Tibial nerve (tissue), 4 donors: ENCODE results near the gene ACTL10.

ENCODE experiments used
- EP300 ChIP-seq, 2 donors: sonication (generic); formaldehyde crosslinking; IDR thresholded peaks; one replicate each; pipeline ENCODE4 v1.6.1; 2017; ENCODE audit warnings: antibody characterized with exemption in 2 of 2, mild to moderate bottlenecking in 1 of 2
- POLR2A ChIP-seq, 2 donors: fragments of 450-650 bp; IDR thresholded peaks; one replicate each; pipeline ENCODE4 v1.6.1; 2017; ENCODE audit warnings: antibody characterized with exemption in 2 of 2, mild to moderate bottlenecking in 2 of 2, moderate library complexity in 2 of 2
- TF ChIP-seq, protein P1 (sequence below), 5 experiments: fragments of 200-600 bp in 3 of 5; fragments of 450-650 bp in 2 of 5; sonication (generic) in 3 of 5; IDR thresholded peaks; one replicate each; pipeline ENCODE4 v1.5.1; 2016 to 2019; ENCODE audit warnings: antibody characterized with exemption in 5 of 5, mild to moderate bottlenecking in 3 of 5, moderate library complexity in 2 of 5

DNA sequence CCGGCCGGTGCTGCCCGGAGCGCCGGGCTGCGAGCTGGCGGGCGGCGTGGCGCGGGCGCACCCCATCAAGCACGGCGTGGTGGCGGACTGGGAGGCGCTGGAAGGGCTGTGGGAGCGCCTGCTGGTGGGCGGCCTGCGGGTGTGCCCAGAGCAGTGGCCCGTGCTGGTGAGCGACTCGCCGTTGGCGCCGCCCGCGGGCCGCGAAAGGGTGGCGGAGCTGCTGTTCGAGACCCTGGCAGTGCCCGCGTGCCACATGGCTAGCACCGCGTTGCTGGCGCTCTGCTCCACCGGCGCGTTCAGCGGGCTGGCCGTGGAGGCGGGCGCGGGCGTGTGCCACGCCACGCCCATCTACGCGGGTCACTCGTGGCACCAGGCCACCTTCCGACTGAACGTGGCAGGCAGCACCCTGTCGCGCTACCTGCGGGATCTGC, 517 bp downstream of the ACTL10 start:
- TF ChIP-seq, protein P1, sequence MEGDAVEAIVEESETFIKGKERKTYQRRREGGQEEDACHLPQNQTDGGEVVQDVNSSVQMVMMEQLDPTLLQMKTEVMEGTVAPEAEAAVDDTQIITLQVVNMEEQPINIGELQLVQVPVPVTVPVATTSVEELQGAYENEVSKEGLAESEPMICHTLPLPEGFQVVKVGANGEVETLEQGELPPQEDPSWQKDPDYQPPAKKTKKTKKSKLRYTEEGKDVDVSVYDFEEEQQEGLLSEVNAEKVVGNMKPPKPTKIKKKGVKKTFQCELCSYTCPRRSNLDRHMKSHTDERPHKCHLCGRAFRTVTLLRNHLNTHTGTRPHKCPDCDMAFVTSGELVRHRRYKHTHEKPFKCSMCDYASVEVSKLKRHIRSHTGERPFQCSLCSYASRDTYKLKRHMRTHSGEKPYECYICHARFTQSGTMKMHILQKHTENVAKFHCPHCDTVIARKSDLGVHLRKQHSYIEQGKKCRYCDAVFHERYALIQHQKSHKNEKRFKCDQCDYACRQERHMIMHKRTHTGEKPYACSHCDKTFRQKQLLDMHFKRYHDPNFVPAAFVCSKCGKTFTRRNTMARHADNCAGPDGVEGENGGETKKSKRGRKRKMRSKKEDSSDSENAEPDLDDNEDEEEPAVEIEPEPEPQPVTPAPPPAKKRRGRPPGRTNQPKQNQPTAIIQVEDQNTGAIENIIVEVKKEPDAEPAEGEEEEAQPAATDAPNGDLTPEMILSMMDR (IDR thresholded peaks at IDR 0.05) = no peak
- TF ChIP-seq POLR2A (IDR thresholded peaks at IDR 0.05) (no peak), EP300 (IDR thresholded peaks at IDR 0.05) (no peak)
